ENCODE results near the gene DZIP1L. TPM values are rescaled to one million over a fixed set of nuclear protein-coding genes. Genes with fewer than 3 reads are reported as not detected.

Gene DZIP1L
- total and polyA plus RNA-seq, 7 donors: 1.2 to 33.0 (median 16.8) TPM; not detected in 1

DNA sequence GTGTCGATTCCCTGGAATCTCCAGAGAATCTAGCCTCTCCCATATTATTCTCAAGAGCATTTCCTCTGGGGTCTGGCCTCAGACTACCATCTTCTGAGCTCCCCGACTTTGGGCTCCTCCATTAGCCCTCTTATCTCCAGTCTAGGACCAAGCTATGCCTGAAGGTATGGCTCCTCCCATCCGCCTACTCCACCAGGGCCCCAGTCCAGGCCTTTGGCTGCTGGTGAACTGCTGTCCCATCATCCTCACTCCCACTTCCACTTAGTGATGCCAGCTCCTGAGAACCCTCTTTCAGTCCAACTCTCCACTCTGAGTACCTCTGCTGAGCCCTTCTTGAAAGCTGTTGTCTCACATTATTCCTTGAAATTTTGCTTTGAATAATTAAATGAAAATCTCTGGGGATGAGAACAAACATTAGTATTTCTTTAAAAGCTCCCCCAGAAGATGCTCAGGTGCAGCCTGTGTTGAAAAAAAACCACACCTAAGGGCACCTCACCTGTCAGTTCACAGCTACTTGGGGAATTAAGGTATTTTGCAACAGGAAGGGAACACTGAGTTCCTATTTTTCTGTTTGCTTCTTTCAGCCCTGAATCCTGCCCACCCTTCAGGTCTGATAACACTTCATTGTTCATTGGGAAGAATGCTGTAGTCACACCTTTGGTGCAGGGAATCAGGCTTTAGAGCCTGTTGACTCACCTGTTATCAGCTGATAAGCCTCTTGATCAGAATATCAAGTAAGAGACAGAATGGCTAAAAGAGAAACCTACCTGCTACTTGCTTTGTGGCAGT lies 95.9 kb downstream of the DZIP1L start:
- no peak for TF ChIP-seq POLR2A (IDR thresholded peaks at IDR 0.05)
- no peak for TF ChIP-seq POLR2AphosphoS5 (IDR thresholded peaks at IDR 0.05)
- no peak for TF ChIP-seq EP300 (IDR thresholded peaks at IDR 0.05)
- TF ChIP-seq, protein P1, sequence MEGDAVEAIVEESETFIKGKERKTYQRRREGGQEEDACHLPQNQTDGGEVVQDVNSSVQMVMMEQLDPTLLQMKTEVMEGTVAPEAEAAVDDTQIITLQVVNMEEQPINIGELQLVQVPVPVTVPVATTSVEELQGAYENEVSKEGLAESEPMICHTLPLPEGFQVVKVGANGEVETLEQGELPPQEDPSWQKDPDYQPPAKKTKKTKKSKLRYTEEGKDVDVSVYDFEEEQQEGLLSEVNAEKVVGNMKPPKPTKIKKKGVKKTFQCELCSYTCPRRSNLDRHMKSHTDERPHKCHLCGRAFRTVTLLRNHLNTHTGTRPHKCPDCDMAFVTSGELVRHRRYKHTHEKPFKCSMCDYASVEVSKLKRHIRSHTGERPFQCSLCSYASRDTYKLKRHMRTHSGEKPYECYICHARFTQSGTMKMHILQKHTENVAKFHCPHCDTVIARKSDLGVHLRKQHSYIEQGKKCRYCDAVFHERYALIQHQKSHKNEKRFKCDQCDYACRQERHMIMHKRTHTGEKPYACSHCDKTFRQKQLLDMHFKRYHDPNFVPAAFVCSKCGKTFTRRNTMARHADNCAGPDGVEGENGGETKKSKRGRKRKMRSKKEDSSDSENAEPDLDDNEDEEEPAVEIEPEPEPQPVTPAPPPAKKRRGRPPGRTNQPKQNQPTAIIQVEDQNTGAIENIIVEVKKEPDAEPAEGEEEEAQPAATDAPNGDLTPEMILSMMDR (IDR thresholded peaks at IDR 0.05): no peak
- intact Hi-C loops (cut with DNase I): no loop called here

DNA sequence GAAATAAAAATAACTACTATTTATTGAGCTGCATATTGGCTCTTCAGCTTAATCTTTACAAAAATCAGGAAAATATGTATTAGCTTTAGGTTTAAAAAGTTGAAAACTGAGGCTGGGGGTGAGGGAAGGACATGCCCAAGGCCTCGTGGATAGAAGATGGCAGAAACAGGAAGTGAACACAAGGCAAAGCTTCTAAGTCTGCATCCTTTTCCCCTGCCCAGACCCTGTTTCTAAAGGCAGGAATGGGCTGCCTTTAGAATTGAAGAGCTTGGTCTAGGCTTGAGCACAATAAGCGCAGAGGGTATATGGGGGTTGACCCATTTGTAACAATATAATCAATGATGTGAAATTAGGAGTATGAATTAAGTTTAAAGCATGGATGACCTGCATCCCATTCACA lies 99.3 kb downstream of the DZIP1L start:
- WGBS, 2 donors: 72 to 77% methylated on average over 2 of the region's 2 CpGs
- Histone ChIP-seq H3K9me3 (no peaks in the 10 kb centered on the region), H3K36me3 (peaks cover 0 to 1% (median 0%) of the 10 kb centered on the region in 4 donors), H3K4me1 (no peaks in the 10 kb centered on the region), H3K27me3 (no peaks in the 10 kb centered on the region), H3K4me3 (no peak overlapping the region), H3K27ac (no peak overlapping the region)
- TF ChIP-seq, protein P1 (IDR thresholded peaks at IDR 0.05): no peak
- no peak for TF ChIP-seq POLR2AphosphoS5 (IDR thresholded peaks at IDR 0.05)
- TF ChIP-seq POLR2A (IDR thresholded peaks at IDR 0.05): no peak
- TF ChIP-seq EP300 (IDR thresholded peaks at IDR 0.05): no peak
- DNase-seq: no peak
- intact Hi-C loops (cut with DNase I): no loop called here

More for the DNA sequence above, 95.9 kb downstream of the DZIP1L start:
- no peak for DNase-seq
- H3K4me3 ChIP-seq: no peak overlapping the region
- no peaks in the 10 kb centered on the region for H3K27me3 ChIP-seq
- no peaks in the 10 kb centered on the region for H3K9me3 ChIP-seq
- no peak overlapping the region for H3K27ac ChIP-seq
- H3K4me1 ChIP-seq: no peaks in the 10 kb centered on the region
- peaks cover 0 to 11% (median 3%) of the 10 kb centered on the region in 4 donors for H3K36me3 ChIP-seq
- 63 to 81% methylated on average over 3 of the region's 3 CpGs for WGBS, 2 donors

- TF ChIP-seq POLR2A (IDR thresholded peaks at IDR 0.05): no peak
- TF ChIP-seq POLR2AphosphoS5 (IDR thresholded peaks at IDR 0.05): no peak
- TF ChIP-seq, protein P1 (IDR thresholded peaks at IDR 0.05): no peak
- TF ChIP-seq EP300 (IDR thresholded peaks at IDR 0.05): no peak
- Histone ChIP-seq H3K27ac (no peak overlapping the region), H3K4me3 (no peak overlapping the region), H3K27me3 (no peaks in the 10 kb centered on the region), H3K9me3 (no peaks in the 10 kb centered on the region), H3K4me1 (no peaks in the 10 kb centered on the region), H3K36me3 (no peaks in the 10 kb centered on the region)
- intact Hi-C loops (cut with DNase I): no loop called here
- 68 to 80% methylated on average over 4 of the region's 4 CpGs for WGBS, 2 donors
- no peak for DNase-seq
These were observed 102.9 kb downstream of the DZIP1L start for GRCh38 chr3:138012526-138012925.

Other genes with a start within 250 kb of the DZIP1L start
- not detected for gene CLDN18, start 105.4 kb downstream of the DZIP1L start, total RNA-seq
- gene CLDN18, start 105.4 kb downstream of the DZIP1L start, polyA plus RNA-seq: 1 to 10 TPM in 1 of 3 donors, under 1 TPM in 1, not detected in 1; 0.10 to 1.8 TPM
- not detected for gene A4GNT, start 16.8 kb upstream of the DZIP1L start, total RNA-seq
- not detected for gene A4GNT, start 16.8 kb upstream of the DZIP1L start, polyA plus RNA-seq
- 10 to 100 TPM in 2 of 4 donors, 1 to 10 TPM in 2; 9.6 to 15.1 (median 11.1) TPM for gene DBR1, start 59.3 kb upstream of the DZIP1L start, total RNA-seq
- 1 to 10 TPM; 6.6 to 7.6 (median 6.9) TPM for gene DBR1, start 59.3 kb upstream of the DZIP1L start, polyA plus RNA-seq
- gene ARMC8, start 71.7 kb upstream of the DZIP1L start, total RNA-seq: 10 to 100 TPM; 67.6 to 75.0 (median 69.0) TPM
- gene ARMC8, start 71.7 kb upstream of the DZIP1L start, polyA plus RNA-seq: 10 to 100 TPM; 12.0 to 25.7 (median 16.1) TPM
- not detected for gene NME9, start 214.2 kb upstream of the DZIP1L start, total RNA-seq
- gene NME9, start 214.2 kb upstream of the DZIP1L start, polyA plus RNA-seq: under 1 TPM in 1 of 3 donors, not detected in 2; 0.23 TPM
- gene MRAS, start 233.0 kb upstream of the DZIP1L start, total RNA-seq: 10 to 100 TPM; 24.4 to 36.8 (median 30.0) TPM
- gene MRAS, start 233.0 kb upstream of the DZIP1L start, polyA plus RNA-seq: 10 to 100 TPM in 1 of 3 donors, 1 to 10 TPM in 2; 3.5 to 14.8 (median 7.2) TPM